Pancreas (tissue), 10 donors: ENCODE data around the gene LYZ. TPM values are rescaled to one million over a fixed set of nuclear protein-coding genes. Genes with fewer than 3 reads are reported as not detected.

ENCODE experiments used
- ATAC-seq, 4 donors: fragments of 200-7000 bp; cut with Tn5 transposase; one replicate each; pipeline versions ENCODE4 v1.8.0 to v1.9.1; 2020; ENCODE audit warnings: mild to moderate bottlenecking in 4 of 4, moderate library complexity in 4 of 4
- DNase-seq, 6 donors: peaks; one replicate each; pipeline ENCODE4 v3.0.0-alpha.2; 2020
- FAIRE-seq: peaks from 2 replicates; lab custom pipeline; 2012; peaks lifted over from hg19 to GRCh38; lab: Jason Lieb, UNC
- H3K27ac ChIP-seq, 4 donors: fragments of 200-600 bp; sonication (generic); 1 replicate in 3 of 4; 2 replicates in 1 of 4; pipeline versions ENCODE4 v1.5.0 to v1.8.0; 2020
- H3K27me3 ChIP-seq, 4 donors: fragments of 200-600 bp; one replicate each; pipeline ENCODE4 v1.8.0; 2021
- H3K36me3 ChIP-seq, 3 donors: fragments of 200-600 bp; sonication (generic) in 1 of 3; one replicate each; pipeline versions ENCODE4 v1.5.0 to v1.8.0; 2020 to 2021
- H3K4me1 ChIP-seq, 3 donors: fragments of 200-600 bp; one replicate each; pipeline ENCODE4 v1.8.0; 2021
- H3K4me3 ChIP-seq, 4 donors: fragments of 200-600 bp; sonication (generic) in 2 of 4; one replicate each; pipeline versions ENCODE4 v1.5.0 to v1.8.0; 2020 to 2021
- H3K9me3 ChIP-seq, 4 donors: fragments of 200-600 bp; one replicate each; pipeline ENCODE4 v1.8.0; 2021
- WGBS, 2 donors: extraction: QIAGEN DNeasy Blood & Tissue Kit; methylation state at CpG; one replicate each; pipeline ENCODE4 v1.1.7; 2013; 5-methylcytosine and 5-hydroxymethylcytosine counted together
- intact Hi-C, 3 donors: fragments of 100-400 bp; cut with DNase I; formaldehyde crosslinking; loops; one replicate each; pipeline versions ENCODE4 v1.11.1 to v1.14.2; 2022
- polyA plus RNA-seq, 2 donors: library from polyadenylated mRNA; stranded (reverse); fragments of 200-250 nt; gene quantifications; one replicate each; pipeline ENCODE4 v1.2.3, GENCODE V29; 2013
- total RNA-seq, 6 donors: library from RNA; stranded (reverse); fragmentation: NEBNext Ultra II Directional in 4 of 6; extraction: Animal tissue kit (Norgen Biotek cat#: 25700) in 4 of 6; gene quantifications; one replicate each; pipeline versions ENCODE4 v1.2.1 to v1.2.4, GENCODE V29; 2021 to 2023
- TF ChIP-seq, protein P1 (sequence below), 4 donors: fragments of 200-600 bp; sonication (generic) in 3 of 4; IDR thresholded peaks; one replicate each; pipeline versions ENCODE4 v1.5.0 to v1.8.0; 2021; ENCODE audit warnings: antibody characterized with exemption in 4 of 4
- donor health status: healthy with polysubstance abuse.
- donor health status: DM: no; HTN: no; CAD: no; lungs with moderate emphysema.
- donor health status: DM: no; HTN: no; CAD: no.
- donor health status: control.
- donor health status: control.
- donor health status: Bipolar disorder and iron deficiency.
- donor health status: DM: yes; HTN: yes; CAD: no.
- donor health status: DM: no; HTN: no; CAD: no.
- donor health status: DM: no; HTN: no; CAD: no.
- donor health status: DM: yes; HTN: yes; CAD: no.

The LYZ gene
- total and polyA plus RNA-seq, 8 donors = 10.1 to 591 (median 31.8) TPM

DNA sequence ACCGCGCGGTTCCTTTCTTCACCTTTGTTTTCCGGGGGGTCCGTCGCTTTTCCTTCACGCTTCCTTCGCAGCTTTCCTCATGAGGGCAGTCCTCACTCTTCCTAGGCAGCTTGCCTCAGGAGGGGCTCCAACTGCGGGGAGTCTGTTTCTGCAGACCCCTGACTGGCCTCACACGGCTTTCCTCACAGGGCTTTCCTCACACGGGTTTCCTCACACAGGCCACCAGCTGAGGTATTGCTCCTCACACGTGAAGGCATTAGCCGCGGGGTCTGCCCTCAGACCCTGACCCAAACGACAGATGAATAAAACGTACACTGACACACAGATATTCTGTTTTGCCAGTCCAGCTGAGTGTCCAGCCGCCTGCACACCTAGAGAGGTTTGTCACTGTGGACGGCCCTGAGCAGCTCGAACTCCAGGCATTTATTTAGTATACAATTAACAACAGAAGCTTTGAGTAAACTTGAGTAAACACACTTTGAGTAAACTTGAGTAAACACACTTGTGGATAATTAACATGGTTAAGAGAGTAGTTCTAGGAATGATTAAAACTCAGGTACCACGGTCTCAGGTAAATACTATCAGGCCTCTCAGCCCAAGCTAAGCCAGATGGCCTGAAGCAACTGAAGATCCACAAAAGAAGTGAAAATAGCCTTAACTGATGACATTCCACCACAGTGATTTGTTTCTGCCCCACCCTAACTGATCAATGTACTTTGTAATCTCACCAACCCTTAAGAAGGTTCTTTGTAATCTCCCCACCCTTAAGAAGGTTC, 16.1 kb upstream of the LYZ start:
- WGBS, 2 donors = 50 to 53% methylated on average over 20 of the region's 20 CpGs
- DNase-seq = peak in 4 of 6 donors; percentile 29 to 59 (median 31)
- intact Hi-C loops = no loop called here

GRCh38 chr12:69332815-69333358, 15.3 kb upstream of the LYZ start:
- FAIRE-seq (no peak), ATAC-seq (peak; percentile 52 to 68 (median 64)), DNase-seq (peak in 3 of 6 donors; percentile 53 to 60 (median 56))
- peak overlapping the region; percentile 69 to 93 (median 82) for H3K27ac ChIP-seq
- 43 to 45% methylated on average over 6 of the region's 6 CpGs for WGBS, 2 donors
- TF ChIP-seq, protein P1, sequence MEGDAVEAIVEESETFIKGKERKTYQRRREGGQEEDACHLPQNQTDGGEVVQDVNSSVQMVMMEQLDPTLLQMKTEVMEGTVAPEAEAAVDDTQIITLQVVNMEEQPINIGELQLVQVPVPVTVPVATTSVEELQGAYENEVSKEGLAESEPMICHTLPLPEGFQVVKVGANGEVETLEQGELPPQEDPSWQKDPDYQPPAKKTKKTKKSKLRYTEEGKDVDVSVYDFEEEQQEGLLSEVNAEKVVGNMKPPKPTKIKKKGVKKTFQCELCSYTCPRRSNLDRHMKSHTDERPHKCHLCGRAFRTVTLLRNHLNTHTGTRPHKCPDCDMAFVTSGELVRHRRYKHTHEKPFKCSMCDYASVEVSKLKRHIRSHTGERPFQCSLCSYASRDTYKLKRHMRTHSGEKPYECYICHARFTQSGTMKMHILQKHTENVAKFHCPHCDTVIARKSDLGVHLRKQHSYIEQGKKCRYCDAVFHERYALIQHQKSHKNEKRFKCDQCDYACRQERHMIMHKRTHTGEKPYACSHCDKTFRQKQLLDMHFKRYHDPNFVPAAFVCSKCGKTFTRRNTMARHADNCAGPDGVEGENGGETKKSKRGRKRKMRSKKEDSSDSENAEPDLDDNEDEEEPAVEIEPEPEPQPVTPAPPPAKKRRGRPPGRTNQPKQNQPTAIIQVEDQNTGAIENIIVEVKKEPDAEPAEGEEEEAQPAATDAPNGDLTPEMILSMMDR (IDR thresholded peaks at IDR 0.05) = no peak
- H3K36me3 ChIP-seq = no peaks in the 10 kb centered on the region
- H3K4me1 ChIP-seq = peaks cover 19 to 34% (median 27%) of the 10 kb centered on the region in 3 donors
- no peaks in the 10 kb centered on the region for H3K27me3 ChIP-seq
- intact Hi-C loops = no loop called here
- H3K4me3 ChIP-seq = peak overlapping the region in 2 of 4 donors; percentile 44 to 49
- no peaks in the 10 kb centered on the region for H3K9me3 ChIP-seq

More for the DNA sequence above, 16.1 kb upstream of the LYZ start:
- Histone ChIP-seq H3K27ac (peak overlapping the region; percentile 69 to 93 (median 82)), H3K36me3 (no peaks in the 10 kb centered on the region), H3K4me3 (peak overlapping the region in 3 of 4 donors; percentile 25 to 49 (median 44)), H3K4me1 (peaks cover 13 to 26% (median 19%) of the 10 kb centered on the region in 3 donors), H3K9me3 (no peaks in the 10 kb centered on the region), H3K27me3 (no peaks in the 10 kb centered on the region)
- TF ChIP-seq, protein P1 (IDR thresholded peaks at IDR 0.05) = no peak
- peak; percentile 20 to 41 (median 28) for ATAC-seq
- no peak for FAIRE-seq

DNA sequence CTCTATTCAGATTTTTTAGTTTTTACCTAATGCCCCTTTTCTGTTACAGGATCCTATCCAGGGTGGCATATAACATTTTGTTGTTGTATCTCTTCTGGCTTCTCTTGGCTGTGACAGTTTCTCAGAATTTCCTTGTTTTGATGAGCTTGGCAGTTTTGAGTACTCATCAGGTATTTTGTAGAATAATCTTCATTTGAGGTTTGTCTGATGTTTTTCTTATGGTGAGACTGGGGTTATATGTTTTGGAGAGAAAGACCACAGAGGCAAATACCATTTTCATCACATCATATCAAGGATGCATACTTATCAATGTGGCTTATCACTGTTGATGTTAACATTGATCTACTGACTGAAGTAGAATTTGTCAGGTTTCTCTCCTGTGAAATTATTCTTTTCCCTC, 14.0 kb upstream of the LYZ start:
- Histone ChIP-seq H3K36me3 (no peaks in the 10 kb centered on the region), H3K4me3 (no peak overlapping the region), H3K27me3 (no peaks in the 10 kb centered on the region), H3K9me3 (no peaks in the 10 kb centered on the region), H3K4me1 (peaks cover 25 to 44% (median 40%) of the 10 kb centered on the region in 3 donors), H3K27ac (peak overlapping the region in 2 of 4 donors; percentile 86 to 93)
- no peak for DNase-seq
- TF ChIP-seq, protein P1 (IDR thresholded peaks at IDR 0.05) = no peak
- intact Hi-C loops = no loop called here
- ATAC-seq = no peak
- FAIRE-seq = no peak

DNA sequence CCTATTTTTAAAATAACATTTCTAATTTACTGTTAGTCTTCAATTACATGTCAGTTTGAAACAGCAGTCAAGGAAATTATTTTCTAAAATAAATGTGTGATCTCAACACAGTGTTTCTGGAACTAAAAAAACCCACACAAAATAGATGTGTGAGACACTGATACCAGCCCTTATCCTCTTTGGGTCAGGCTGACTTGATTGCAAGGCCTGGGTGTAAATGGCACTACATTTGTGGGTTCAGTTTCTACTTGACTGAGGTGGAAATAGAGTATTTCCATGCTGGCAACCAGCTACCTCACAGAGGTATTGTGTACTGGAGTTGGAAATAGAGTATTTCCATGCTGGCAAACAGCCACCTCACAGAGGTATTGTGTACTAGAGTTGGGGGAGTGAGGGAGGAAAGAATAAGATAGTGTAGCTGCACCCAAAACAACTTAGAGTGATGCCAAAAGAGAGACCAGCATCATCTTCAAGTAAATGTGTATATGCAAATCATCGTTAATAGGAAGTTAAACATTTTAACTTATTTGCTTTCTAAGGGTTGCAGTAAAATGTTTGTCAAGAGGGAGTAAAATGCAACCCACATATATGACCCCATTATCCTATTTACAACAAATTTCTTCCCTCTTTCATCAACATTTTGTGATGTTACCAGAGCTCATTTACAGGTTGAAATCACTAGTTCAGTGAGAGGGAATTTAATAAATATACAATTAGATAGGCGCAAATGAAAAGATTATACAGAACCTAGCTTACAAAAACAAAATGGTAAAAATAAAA, 10.7 kb upstream of the LYZ start:
- Histone ChIP-seq H3K4me3 (no peak overlapping the region), H3K9me3 (no peaks in the 10 kb centered on the region), H3K36me3 (no peaks in the 10 kb centered on the region), H3K27ac (peak overlapping the region in 2 of 4 donors; percentile 79 to 93), H3K4me1 (peaks cover 48 to 73% (median 70%) of the 10 kb centered on the region in 3 donors), H3K27me3 (no peaks in the 10 kb centered on the region)
- FAIRE-seq = no peak
- peak in 1 of 6 donors; percentile 46 for DNase-seq
- WGBS, 2 donors = 75 to 83% methylated on average over 2 of the region's 2 CpGs
- intact Hi-C loops = no loop called here
- peak in 2 of 4 donors; percentile 10 to 19 for ATAC-seq
- TF ChIP-seq, protein P1 (IDR thresholded peaks at IDR 0.05) = no peak
